Omental fat pad (tissue), 4 donors: ENCODE results near the gene UBE2G1. TPM values are rescaled to one million over a fixed set of nuclear protein-coding genes. Genes with fewer than 3 reads are reported as not detected.

Experiments
- ATAC-seq: fragments of 150-250 bp; one replicate; pipeline ENCODE4 v1.9.1; 2016; ENCODE audit warnings: mild to moderate bottlenecking, moderate library complexity; ENCODE audit not compliant: low FRiP score
- DNase-seq: peaks from one replicate; pipeline ENCODE4 v3.0.0-alpha.2; 2019; ENCODE audit warnings: low spot score
- CTCF ChIP-seq, 3 donors: fragments of 450-650 bp; IDR thresholded peaks; one replicate each; pipeline ENCODE4 v1.5.1; 2016 to 2017; ENCODE audit warnings: antibody characterized with exemption in 3 of 3, mild to moderate bottlenecking in 3 of 3, moderate library complexity in 2 of 3
- total RNA-seq, 4 donors: library from RNA; depleted of rRNA; stranded (reverse); fragments of >200 nt; gene quantifications; one replicate each; pipeline ENCODE4 v1.1.0, GENCODE V29; 2016

Gene UBE2G1
- total RNA-seq, 4 donors from 2014 or later = 34.7 to 45.6 (median 40.3) TPM

GRCh38 chr17:4276514-4276913 lies 90.0 kb downstream of the UBE2G1 start:
- DNase-seq (no peak), ATAC-seq (no peak)
- no peak for TF ChIP-seq CTCF (IDR thresholded peaks at IDR 0.05)

GRCh38 chr17:4272972-4273368 lies 93.5 kb downstream of the UBE2G1 start:
- DNase-seq (no peak), ATAC-seq (no peak)
- no peak for TF ChIP-seq CTCF (IDR thresholded peaks at IDR 0.05)

GRCh38 chr17:4272213-4272971 lies 94.1 kb downstream of the UBE2G1 start:
- no peak for TF ChIP-seq CTCF (IDR thresholded peaks at IDR 0.05)
- DNase-seq (no peak), ATAC-seq (no peak)

- DNase-seq = no peak
- no peak for ATAC-seq
- no peak for TF ChIP-seq CTCF (IDR thresholded peaks at IDR 0.05)
These were observed 95.7 kb downstream of the UBE2G1 start for GRCh38 chr17:4270736-4271135.

GRCh38 chr17:4269915-4270314 lies 96.6 kb downstream of the UBE2G1 start:
- no peak for ATAC-seq
- DNase-seq = no peak
- TF ChIP-seq CTCF (IDR thresholded peaks at IDR 0.05) = no peak

GRCh38 chr17:4267402-4267801 lies 99.1 kb downstream of the UBE2G1 start:
- ATAC-seq (no peak), DNase-seq (no peak)
- TF ChIP-seq CTCF (IDR thresholded peaks at IDR 0.05) = no peak

GRCh38 chr17:4266550-4266949 lies 99.9 kb downstream of the UBE2G1 start:
- TF ChIP-seq CTCF (IDR thresholded peaks at IDR 0.05) = no peak
- ATAC-seq (no peak), DNase-seq (no peak)
